H1 (cell line): ENCODE results near the gene GPATCH11.

Experiments
- ASH2L ChIP-seq: fragments of 200-600, 300-600 bp; sonication (generic); IDR thresholded peaks from one replicate; pipeline ENCODE4 v1.7.1; 2017; ENCODE audit warnings: low read length
- CEBPB ChIP-seq: IDR thresholded peaks from 2 replicates; pipeline ENCODE4 v1.6.1; 2012; ENCODE audit warnings: low read depth, low read length
- CTCF ChIP-seq, 3 experiments: IDR thresholded peaks; 1 replicate in 2 of 3; 2 replicates in 1 of 3; pipeline versions ENCODE4 v1.5.1 to v1.6.1; 2011; ENCODE audit warnings: low read length in 3 of 3, mild to moderate bottlenecking in 3 of 3, inconsistent platforms in 2 of 3, low read depth in 1 of 3, moderate library complexity in 1 of 3; ENCODE audit not compliant: insufficient read depth in 1 of 3; ENCODE audit errors: control extremely low read depth in 1 of 3
- EGR1 ChIP-seq: IDR thresholded peaks from 2 replicates; pipeline ENCODE4 v1.6.1; 2011; ENCODE audit warnings: low read depth, low read length, borderline replicate concordance
- EP300 ChIP-seq, 2 experiments: IDR thresholded peaks; 1 replicate in 1 of 2; 2 replicates in 1 of 2; pipeline ENCODE4 v1.6.1; 2011 to 2012; ENCODE audit warnings: low read depth in 2 of 2, low read length in 2 of 2, mild to moderate bottlenecking in 2 of 2, borderline replicate concordance in 1 of 2, inconsistent platforms in 1 of 2, moderate library complexity in 1 of 2
- EZH2 ChIP-seq: fragments of 200-600 bp; sonication (generic); IDR thresholded peaks from 2 replicates; pipeline ENCODE4 v1.7.1; 2012; ENCODE audit warnings: low read depth, mild to moderate bottlenecking, moderate library complexity, low read length, inconsistent platforms; ENCODE audit not compliant: severe bottlenecking
- GABPA ChIP-seq: IDR thresholded peaks from 2 replicates; pipeline ENCODE4 v1.6.1; 2011; ENCODE audit warnings: mild to moderate bottlenecking, low read length, moderate library complexity, borderline replicate concordance; ENCODE audit not compliant: insufficient read depth
- POLR2A ChIP-seq, 2 experiments: IDR thresholded peaks; 1 replicate in 1 of 2; 2 replicates in 1 of 2; pipeline ENCODE4 v1.6.1; 2011; ENCODE audit warnings: low read depth in 2 of 2, low read length in 2 of 2, mild to moderate bottlenecking in 2 of 2; ENCODE audit errors: control extremely low read depth in 1 of 2
- POLR2AphosphoS5 ChIP-seq: IDR thresholded peaks from 2 replicates; pipeline ENCODE4 v1.6.1; 2011; ENCODE audit warnings: low read depth, low read length
- TAF1 ChIP-seq: IDR thresholded peaks from 2 replicates; pipeline ENCODE4 v1.6.1; 2011; ENCODE audit warnings: mild to moderate bottlenecking, low read depth, low read length
- USF2 ChIP-seq: IDR thresholded peaks from 2 replicates; pipeline ENCODE4 v1.6.1; 2011; ENCODE audit warnings: low read length, improper control_type of control experiment
- YY1 ChIP-seq: IDR thresholded peaks from 2 replicates; pipeline ENCODE4 v1.6.1; 2011; ENCODE audit warnings: low read depth, mild to moderate bottlenecking, low read length
- TF ChIP-seq, protein P1 (sequence below): IDR thresholded peaks from 2 replicates; pipeline ENCODE4 v1.6.1; 2012; ENCODE audit warnings: inconsistent platforms
- TF ChIP-seq, protein P2 (sequence below): IDR thresholded peaks from 2 replicates; pipeline ENCODE4 v1.6.1; 2011; ENCODE audit warnings: low read depth, mild to moderate bottlenecking, low read length; ENCODE audit not compliant: insufficient read depth

DNA sequence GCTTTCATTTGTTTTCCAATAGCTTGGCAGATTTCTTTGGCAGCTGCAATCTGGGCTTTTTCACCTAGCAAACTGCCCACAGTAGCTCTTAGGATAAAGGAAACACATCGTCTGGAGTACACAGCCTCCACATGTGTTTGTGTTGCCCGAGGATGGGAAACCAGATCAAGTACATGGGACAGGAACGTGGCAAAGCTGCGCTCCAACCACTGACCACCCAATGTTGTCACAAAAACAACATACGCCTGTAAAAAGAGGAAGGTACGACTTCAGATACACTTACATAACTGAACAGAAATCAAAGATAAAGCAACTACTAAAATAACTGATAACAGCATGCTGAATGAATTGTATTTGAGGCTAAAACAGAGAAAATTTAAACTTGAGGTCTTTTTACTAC lies 15.6 kb upstream of the GPATCH11 start:
- TF ChIP-seq YY1, result no peak
- TF ChIP-seq, protein P1, sequence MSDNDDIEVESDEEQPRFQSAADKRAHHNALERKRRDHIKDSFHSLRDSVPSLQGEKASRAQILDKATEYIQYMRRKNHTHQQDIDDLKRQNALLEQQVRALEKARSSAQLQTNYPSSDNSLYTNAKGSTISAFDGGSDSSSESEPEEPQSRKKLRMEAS, result no peak
- no peak for TF ChIP-seq POLR2AphosphoS5
- no peak for TF ChIP-seq GABPA
- no peak for TF ChIP-seq CTCF (IDR thresholded peaks at IDR 0.05; ENCODE audit: control extremely low read depth in 1 of 3, insufficient read depth in 1 of 3, low read depth in 1 of 3, low read length in 3 of 3)
- TF ChIP-seq EZH2, result no peak
- no peak for TF ChIP-seq EP300 (IDR thresholded peaks at IDR 0.05; ENCODE audit: borderline replicate concordance in 1 of 2, low read depth in 2 of 2, low read length in 2 of 2)
- TF ChIP-seq EGR1, result no peak
- no peak for TF ChIP-seq POLR2A (IDR thresholded peaks at IDR 0.05; ENCODE audit: control extremely low read depth in 1 of 2, low read depth in 2 of 2, low read length in 2 of 2)
- TF ChIP-seq, protein P2, sequence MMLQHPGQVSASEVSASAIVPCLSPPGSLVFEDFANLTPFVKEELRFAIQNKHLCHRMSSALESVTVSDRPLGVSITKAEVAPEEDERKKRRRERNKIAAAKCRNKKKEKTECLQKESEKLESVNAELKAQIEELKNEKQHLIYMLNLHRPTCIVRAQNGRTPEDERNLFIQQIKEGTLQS, result no peak
- no peak for TF ChIP-seq USF2
- no peak for TF ChIP-seq CEBPB
- no peak for TF ChIP-seq TAF1
- TF ChIP-seq ASH2L, result no peak
